GM18520 (cell line): ENCODE data around the gene AGK.

Experiments used
- ATAC-seq: cut with Tn5 transposase; IDR thresholded peaks from one replicate; pipeline ENCODE4 v1.9.1; 2021; ENCODE audit not compliant: unreplicated experiment

AGK gene, protein sequence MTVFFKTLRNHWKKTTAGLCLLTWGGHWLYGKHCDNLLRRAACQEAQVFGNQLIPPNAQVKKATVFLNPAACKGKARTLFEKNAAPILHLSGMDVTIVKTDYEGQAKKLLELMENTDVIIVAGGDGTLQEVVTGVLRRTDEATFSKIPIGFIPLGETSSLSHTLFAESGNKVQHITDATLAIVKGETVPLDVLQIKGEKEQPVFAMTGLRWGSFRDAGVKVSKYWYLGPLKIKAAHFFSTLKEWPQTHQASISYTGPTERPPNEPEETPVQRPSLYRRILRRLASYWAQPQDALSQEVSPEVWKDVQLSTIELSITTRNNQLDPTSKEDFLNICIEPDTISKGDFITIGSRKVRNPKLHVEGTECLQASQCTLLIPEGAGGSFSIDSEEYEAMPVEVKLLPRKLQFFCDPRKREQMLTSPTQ

GRCh38 chr7:141551094-141551781, at the start of gene AGK:
Gene AGK (plus strand): TSS chr7:141551410. CDS start chr7:141555467, 4,057 bp downstream.
- ATAC-seq = peak; percentile 82

- ATAC-seq = no peak
These were observed 49.8 kb upstream of the AGK start for GRCh38 chr7:141501451-141501850.

DNA sequence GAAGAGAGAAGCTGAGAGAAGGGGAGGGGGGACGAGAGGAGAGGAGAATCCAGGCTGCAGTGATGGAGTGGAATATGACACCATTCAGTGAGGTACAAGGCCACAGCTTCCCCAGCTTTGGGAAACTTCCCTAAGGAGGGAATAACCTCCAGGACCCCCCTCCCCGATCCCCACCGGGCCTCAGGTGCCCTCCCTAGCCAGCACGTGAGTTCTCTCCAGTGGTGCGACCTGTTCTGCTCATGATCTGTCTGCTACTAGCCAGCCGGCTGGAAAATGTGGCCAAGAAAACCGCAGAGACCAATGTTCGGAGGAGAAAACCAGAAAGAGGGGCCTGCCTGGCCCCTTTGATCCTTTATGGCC, 39.9 kb upstream of the AGK start:
- ATAC-seq = no peak

DNA sequence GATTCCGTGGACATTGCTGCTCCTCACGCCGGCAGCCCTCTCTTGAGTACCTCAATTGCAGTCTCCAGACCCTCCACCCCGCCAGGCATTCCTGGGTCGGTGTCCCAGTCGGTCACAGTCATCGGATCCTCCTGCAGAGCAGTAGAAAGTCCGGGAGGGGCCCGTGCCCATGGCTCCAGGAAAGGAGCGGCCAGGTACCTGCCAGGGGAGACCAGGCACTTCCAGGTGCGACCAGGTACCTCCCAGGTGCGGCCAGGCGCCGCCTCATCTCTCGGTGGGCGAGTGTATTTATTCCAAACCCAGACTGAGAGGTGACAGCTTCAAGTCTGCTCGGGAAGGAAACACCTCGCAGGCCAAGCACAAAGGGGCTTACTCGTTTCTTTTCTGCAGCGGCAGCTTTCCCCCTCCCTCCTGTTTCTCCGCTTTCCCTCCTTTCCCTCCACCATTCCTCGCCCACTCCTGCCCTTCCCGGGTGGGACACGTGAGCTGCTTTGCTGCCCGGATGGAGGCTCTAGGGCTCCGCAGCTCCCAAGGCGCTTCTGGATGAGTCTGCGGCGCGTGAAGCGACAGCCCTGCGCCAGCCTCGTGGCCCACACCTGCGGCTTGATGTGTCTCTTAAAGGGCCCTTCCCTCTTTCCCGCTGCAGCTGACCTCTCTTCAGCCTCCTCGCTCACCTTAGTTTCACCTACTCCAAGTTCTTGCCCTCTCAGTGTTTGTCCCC, 39.4 kb upstream of the AGK start:
- ATAC-seq = no peak

GRCh38 chr7:141512597-141512996, 38.6 kb upstream of the AGK start:
- ATAC-seq = no peak

- ATAC-seq = no peak
These were observed 37.5 kb upstream of the AGK start for GRCh38 chr7:141513720-141514119.

DNA sequence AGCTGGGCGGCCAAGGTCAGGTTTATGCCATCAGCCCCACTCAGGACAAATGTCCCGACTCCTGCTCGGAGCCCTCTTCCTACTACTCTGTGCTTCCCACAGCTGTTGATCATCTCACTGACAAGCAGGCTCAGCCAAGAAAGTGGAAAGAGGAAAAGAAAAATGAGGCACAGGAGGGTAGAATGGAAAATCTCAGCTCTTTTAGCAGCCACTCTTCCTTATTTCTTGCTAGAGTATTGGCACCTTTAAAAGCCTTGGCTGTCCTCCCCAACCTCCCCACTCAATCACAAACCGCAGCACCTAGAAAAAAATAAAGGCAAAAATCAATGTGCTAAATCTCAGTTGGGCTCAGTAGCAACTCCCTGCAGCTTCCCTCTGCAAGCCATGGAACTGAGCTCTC, 35.3 kb upstream of the AGK start:
- no peak for ATAC-seq

GRCh38 chr7:141519623-141520022, 31.6 kb upstream of the AGK start:
- no peak for ATAC-seq

DNA sequence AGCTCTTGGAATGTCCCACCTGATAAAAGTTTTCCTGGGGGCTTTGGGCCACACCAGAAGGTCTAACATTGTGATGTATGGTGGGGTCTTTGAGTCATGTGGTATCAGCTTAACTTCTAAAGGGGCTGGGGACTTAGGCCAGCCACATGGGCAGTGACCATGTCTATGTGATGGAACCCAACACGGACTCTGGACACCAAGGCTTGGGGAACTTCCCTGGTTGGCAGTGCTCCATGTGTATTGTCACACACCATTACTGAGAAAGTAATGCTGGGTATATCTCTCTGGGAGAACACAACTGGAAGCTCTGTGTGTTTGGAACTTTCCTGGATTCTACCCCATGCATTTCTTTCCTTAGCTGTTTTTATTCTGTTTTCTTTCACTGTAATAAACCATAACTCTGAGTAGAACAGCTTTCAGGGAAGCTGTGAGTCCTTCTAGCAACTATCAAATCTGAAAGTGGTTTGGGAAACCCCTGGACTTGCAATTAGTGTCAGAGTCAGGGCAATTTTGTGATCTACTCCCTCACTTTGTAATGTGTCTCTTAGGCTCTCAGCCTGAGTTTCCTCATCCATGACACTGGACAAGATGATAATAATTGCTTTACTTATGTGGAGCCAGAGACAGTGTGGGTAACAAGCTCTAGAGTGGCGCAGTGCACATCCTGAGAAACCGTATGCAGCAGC, 28.4 kb upstream of the AGK start:
- no peak for ATAC-seq

GRCh38 chr7:141525973-141526514, 25.2 kb upstream of the AGK start:
- no peak for ATAC-seq

- no peak for ATAC-seq
These were observed 24.1 kb upstream of the AGK start for GRCh38 chr7:141527076-141527475.

DNA sequence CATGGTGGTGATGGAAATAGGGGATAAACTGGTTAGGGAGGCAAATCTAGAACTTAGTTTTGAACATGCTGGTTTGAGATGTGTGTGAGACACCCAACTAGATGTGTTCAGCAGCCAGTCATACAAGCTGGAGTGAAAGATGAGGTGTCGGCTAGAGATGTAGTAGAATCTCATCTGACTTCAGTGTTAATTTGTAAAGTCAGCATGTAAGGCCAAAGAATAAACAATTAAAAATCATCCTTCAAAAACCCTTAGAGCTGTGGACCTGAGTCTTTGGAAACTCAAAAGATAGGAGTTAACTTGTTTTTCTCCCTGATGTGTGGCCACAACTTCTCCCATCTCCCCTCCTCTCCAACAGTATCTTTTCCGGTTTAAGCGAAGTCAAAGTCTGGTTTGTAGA, 22.8 kb upstream of the AGK start:
- no peak for ATAC-seq

- peak; percentile 64 for ATAC-seq
These were observed 17.9 kb upstream of the AGK start for GRCh38 chr7:141533149-141533949.

GRCh38 chr7:141534757-141535737, 16.2 kb upstream of the AGK start:
- no peak for ATAC-seq

DNA sequence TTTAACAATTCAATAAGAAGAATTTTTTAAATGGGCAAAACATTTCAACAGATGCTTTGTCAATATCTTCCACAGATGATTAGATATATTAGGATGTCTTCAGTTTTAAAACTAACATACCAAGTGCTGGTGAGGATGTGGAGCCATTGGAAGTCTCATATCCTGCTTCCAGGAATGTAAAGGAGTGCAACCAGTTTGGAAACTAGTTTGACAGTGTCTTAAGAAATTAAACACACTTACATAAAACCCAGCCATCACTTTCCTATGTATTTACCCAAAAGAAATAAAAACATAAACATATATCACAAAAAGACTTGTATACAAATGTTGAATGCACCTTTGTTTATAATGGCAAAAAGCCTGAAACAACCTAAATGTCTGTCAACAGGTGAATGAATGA, 13.3 kb upstream of the AGK start:
- no peak for ATAC-seq

DNA sequence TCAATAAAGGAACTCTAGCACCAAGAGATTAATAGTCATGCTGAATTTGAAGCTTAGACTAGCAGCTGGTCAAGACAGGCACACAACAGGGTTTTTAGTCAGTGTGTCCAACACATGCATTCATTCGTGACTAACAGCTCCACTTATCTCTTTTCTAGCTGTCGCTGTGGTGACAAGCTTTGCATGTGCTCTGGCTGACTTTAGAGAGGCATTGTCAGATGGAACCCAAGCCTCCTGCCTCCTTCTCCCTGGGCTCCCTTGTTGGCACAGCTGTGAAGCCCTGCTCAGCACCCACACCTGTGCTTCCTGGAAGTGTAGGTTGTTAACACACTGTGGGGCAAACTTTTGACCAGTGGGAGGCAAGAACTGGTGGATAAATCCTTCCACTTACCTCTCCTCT, 9.8 kb upstream of the AGK start:
- ATAC-seq = no peak

GRCh38 chr7:141544831-141545230, 6.4 kb upstream of the AGK start:
- ATAC-seq = no peak

GRCh38 chr7:141549582-141549981, 1.6 kb upstream of the AGK start:
- ATAC-seq = no peak
